GM13976 (cell line): ENCODE measurements around the gene ASPHD1.

Experiments used
- DNase-seq: peaks from one replicate; pipeline ENCODE4 v3.0.0; 2012; ENCODE audit warnings: low spot score
- CTCF ChIP-seq: IDR thresholded peaks from 2 replicates; pipeline ENCODE4 v1.5.1; 2012; ENCODE audit warnings: borderline replicate concordance, mild to moderate bottlenecking; ENCODE audit not compliant: insufficient read depth; ENCODE audit errors: extremely low read depth, missing control alignments, control extremely low read depth
- in situ Hi-C: fragments of 300-500 bp; cut with MboI; formaldehyde crosslinking; loops from one replicate; pipeline ENCODE4 v1.12.0; 2022; ENCODE audit warnings: low sequenced_read_pairs, mixed read lengths, inconsistent platforms; ENCODE audit not compliant: unreplicated experiment

ASPHD1 gene

GRCh38 chr16:29915590-29916247 lies 15.4 kb downstream of the ASPHD1 start:
- no peak for TF ChIP-seq CTCF
- in situ Hi-C loops, result loop anchor here (10.0 kb wide), 1 partner anchor 59 kb away; the partner anchor contains the start of gene TAOK2
- no peak for DNase-seq

- no peak for TF ChIP-seq CTCF
- DNase-seq, result no peak
- in situ Hi-C loops, result loop anchor here (10.0 kb wide), 1 partner anchor 58 kb away; the partner anchor contains the start of gene TAOK2
These were observed 16.7 kb downstream of the ASPHD1 start for GRCh38 chr16:29916979-29917378.

GRCh38 chr16:29920288-29921033 lies 20.2 kb downstream of the ASPHD1 start:
- TF ChIP-seq CTCF, result no peak
- in situ Hi-C loops, result no loop called here
- DNase-seq, result no peak

- DNase-seq, result no peak
- in situ Hi-C loops, result no loop called here
- TF ChIP-seq CTCF, result no peak
These were observed 20.7 kb downstream of the ASPHD1 start for GRCh38 chr16:29921034-29921385.

GRCh38 chr16:29922326-29922725 lies 22.0 kb downstream of the ASPHD1 start:
- no peak for DNase-seq
- TF ChIP-seq CTCF, result no peak
- in situ Hi-C loops, result no loop called here

- in situ Hi-C loops, result no loop called here
- DNase-seq, result no peak
- no peak for TF ChIP-seq CTCF
These were observed 22.8 kb downstream of the ASPHD1 start for GRCh38 chr16:29922986-29923501.
